Karpas-422 (cell line): Measurements from ENCODE around the gene CEMIP. TPM values are rescaled to one million over a fixed set of nuclear protein-coding genes. Genes with fewer than 3 reads are reported as not detected.
A peak's percentile ranks its signal among the peaks of the same experiment; 100 is the strongest.

Source experiments
- DNase-seq: peaks from one replicate; pipeline ENCODE4 v3.0.0-alpha.2; 2015
- H2AFZ ChIP-seq: fragments of 200-600 bp; sonication (generic); 2 replicates; pipeline ENCODE4 v1.6.1; 2014; ENCODE audit warnings: antibody characterized with exemption, low read length, mixed read lengths
- H3K27ac ChIP-seq: fragments of 200-600 bp; sonication (generic); 2 replicates; pipeline ENCODE4 v1.5.1; 2014; ENCODE audit warnings: mild to moderate bottlenecking, low read length, moderate library complexity
- H3K27me3 ChIP-seq: fragments of 200-600 bp; sonication (generic); 2 replicates; pipeline ENCODE4 v1.6.1; 2014; ENCODE audit warnings: low read length, mixed read lengths
- H3K36me3 ChIP-seq: fragments of 200-600 bp; sonication (generic); 2 replicates; pipeline ENCODE4 v1.6.1; 2014; ENCODE audit warnings: low read length, mixed read lengths; ENCODE audit not compliant: insufficient read depth
- H3K4me1 ChIP-seq: fragments of 200-600 bp; sonication (generic); 2 replicates; pipeline ENCODE4 v1.6.1; 2014; ENCODE audit warnings: mild to moderate bottlenecking, low read length, mixed read lengths
- H3K4me2 ChIP-seq: fragments of 200-600 bp; sonication (generic); 2 replicates; pipeline ENCODE4 v1.6.1; 2014; ENCODE audit warnings: low read length, low read depth, mild to moderate bottlenecking; ENCODE audit not compliant: poor library complexity, severe bottlenecking
- H3K4me3 ChIP-seq: fragments of 200-600 bp; sonication (generic); 2 replicates; pipeline ENCODE4 v1.5.1; 2014; ENCODE audit warnings: mild to moderate bottlenecking, antibody characterized with exemption, low read length, mixed read lengths
- H3K79me2 ChIP-seq: fragments of 200-600 bp; sonication (generic); 2 replicates; pipeline ENCODE4 v1.6.1; 2014; ENCODE audit warnings: mild to moderate bottlenecking, low read length, mixed read lengths
- H3K9ac ChIP-seq: fragments of 200-600 bp; sonication (generic); 2 replicates; pipeline ENCODE4 v1.6.0; 2014; ENCODE audit warnings: low read length
- H3K9me2 ChIP-seq: fragments of 200-600 bp; sonication (generic), shearing (Covaris generic); replicated peaks from 2 replicates; pipeline ENCODE4 v1.6.0; 2014; ENCODE audit warnings: mild to moderate bottlenecking, low read length, moderate library complexity; ENCODE audit not compliant: insufficient read depth
- H3K9me3 ChIP-seq: fragments of 300-700, 200-600 bp; sonication (generic); 2 replicates; pipeline ENCODE4 v1.6.1; 2014; ENCODE audit warnings: low read length, mixed read lengths
- H4K20me1 ChIP-seq: fragments of 200-600 bp; sonication (generic); 2 replicates; pipeline ENCODE4 v1.6.1; 2014; ENCODE audit warnings: mild to moderate bottlenecking, antibody characterized with exemption, low read length, low read depth; ENCODE audit not compliant: insufficient read depth
- total RNA-seq: library from RNA; depleted of rRNA; stranded (reverse); fragments of >200 nt; shearing (Covaris generic); gene quantifications from 2 replicates; pipeline ENCODE4 v1.2.3, GENCODE V29; 2014; ENCODE audit warnings: low replicate concordance

Gene CEMIP
- total RNA-seq, 1 experiment from 2014 or later = not detected

DNA sequence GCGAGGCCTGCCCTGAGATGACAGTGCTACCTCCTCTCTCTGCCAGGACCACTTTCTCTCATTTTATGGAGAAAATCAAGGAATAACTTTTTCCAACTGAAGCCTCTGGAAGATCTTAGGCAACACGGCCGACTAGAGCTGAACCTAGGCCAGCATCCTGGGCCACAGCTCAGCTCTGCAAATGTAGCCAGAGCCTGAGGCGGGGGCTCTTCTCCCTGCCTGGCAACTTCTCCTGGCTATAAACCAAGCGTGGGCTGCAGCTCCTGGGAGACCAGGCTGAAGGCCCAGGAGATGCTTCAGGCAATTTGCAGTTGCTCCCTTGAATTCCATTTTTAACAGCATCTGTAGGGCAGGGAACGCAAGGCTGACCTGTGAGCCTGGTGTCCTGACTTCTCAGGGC, 74.9 kb downstream of the CEMIP start:
- no peaks in the 10 kb centered on the region for H3K79me2 ChIP-seq
- H3K27ac ChIP-seq = no peak overlapping the region
- no peak overlapping the region for H2AFZ ChIP-seq

GRCh38 chr15:80855206-80855605, 76.0 kb downstream of the CEMIP start:
- H3K27me3 ChIP-seq = no peaks in the 10 kb centered on the region
- no peaks in the 10 kb centered on the region for H3K9me2 ChIP-seq
- H3K27ac ChIP-seq = no peak overlapping the region
- H3K4me2 ChIP-seq = no peak overlapping the region
- 0 out of 2 replicates have a peak, but pooled peaks cover 2% of the 10 kb centered on the region for H4K20me1 ChIP-seq
- no peaks in the 10 kb centered on the region for H3K9me3 ChIP-seq
- no peaks in the 10 kb centered on the region for H3K36me3 ChIP-seq
- no peak overlapping the region for H2AFZ ChIP-seq
- no peak overlapping the region for H3K4me3 ChIP-seq
- H3K4me1 ChIP-seq = no peaks in the 10 kb centered on the region
- H3K79me2 ChIP-seq = no peaks in the 10 kb centered on the region
- DNase-seq = no peak
- H3K9ac ChIP-seq = no peak overlapping the region

More for the DNA sequence above, 74.9 kb downstream of the CEMIP start:
- Histone ChIP-seq H3K36me3 (no peaks in the 10 kb centered on the region), H3K27me3 (no peaks in the 10 kb centered on the region), H3K4me1 (no peaks in the 10 kb centered on the region), H4K20me1 (0 out of 2 replicates have a peak, but pooled peaks cover 2% of the 10 kb centered on the region), H3K9me2 (no peaks in the 10 kb centered on the region), H3K9ac (no peak overlapping the region), H3K4me3 (no peak overlapping the region), H3K9me3 (no peaks in the 10 kb centered on the region), H3K4me2 (no peak overlapping the region)
- DNase-seq = no peak

- Histone ChIP-seq H3K9me3 (no peaks in the 10 kb centered on the region), H4K20me1 (no peaks in the 10 kb centered on the region), H3K27ac (no peak overlapping the region), H3K36me3 (no peaks in the 10 kb centered on the region), H3K4me2 (no peak overlapping the region), H3K4me1 (no peaks in the 10 kb centered on the region), H3K79me2 (no peaks in the 10 kb centered on the region), H3K9ac (no peak overlapping the region), H2AFZ (no peak overlapping the region), H3K9me2 (no peaks in the 10 kb centered on the region), H3K4me3 (no peak overlapping the region), H3K27me3 (no peaks in the 10 kb centered on the region)
- DNase-seq = peak; percentile 60
These were observed 77.2 kb downstream of the CEMIP start for GRCh38 chr15:80856400-80856799.

GRCh38 chr15:80856809-80857377, 77.7 kb downstream of the CEMIP start:
- DNase-seq = no peak
- no peak overlapping the region for H3K4me2 ChIP-seq

GRCh38 chr15:80861731-80862170, 82.6 kb downstream of the CEMIP start:
- no peak overlapping the region for H3K4me3 ChIP-seq
- H3K9ac ChIP-seq = no peak overlapping the region
- no peak for DNase-seq
- H4K20me1 ChIP-seq = no peaks in the 10 kb centered on the region
- no peaks in the 10 kb centered on the region for H3K9me3 ChIP-seq
- no peaks in the 10 kb centered on the region for H3K27me3 ChIP-seq
- no peak overlapping the region for H3K27ac ChIP-seq
- H3K36me3 ChIP-seq = no peaks in the 10 kb centered on the region
- H3K4me1 ChIP-seq = no peaks in the 10 kb centered on the region
- H3K4me2 ChIP-seq = no peak overlapping the region
- no peaks in the 10 kb centered on the region for H3K79me2 ChIP-seq
- H2AFZ ChIP-seq = no peak overlapping the region
- no peaks in the 10 kb centered on the region for H3K9me2 ChIP-seq

More at GRCh38 chr15:80856809-80857377, 77.7 kb downstream of the CEMIP start:
- Histone ChIP-seq H3K27me3 (no peaks in the 10 kb centered on the region), H3K36me3 (no peaks in the 10 kb centered on the region), H3K4me3 (no peak overlapping the region), H3K4me1 (no peaks in the 10 kb centered on the region), H3K9ac (no peak overlapping the region), H3K9me2 (no peaks in the 10 kb centered on the region), H2AFZ (no peak overlapping the region), H3K9me3 (no peaks in the 10 kb centered on the region), H3K27ac (no peak overlapping the region), H4K20me1 (no peaks in the 10 kb centered on the region), H3K79me2 (no peaks in the 10 kb centered on the region)

DNA sequence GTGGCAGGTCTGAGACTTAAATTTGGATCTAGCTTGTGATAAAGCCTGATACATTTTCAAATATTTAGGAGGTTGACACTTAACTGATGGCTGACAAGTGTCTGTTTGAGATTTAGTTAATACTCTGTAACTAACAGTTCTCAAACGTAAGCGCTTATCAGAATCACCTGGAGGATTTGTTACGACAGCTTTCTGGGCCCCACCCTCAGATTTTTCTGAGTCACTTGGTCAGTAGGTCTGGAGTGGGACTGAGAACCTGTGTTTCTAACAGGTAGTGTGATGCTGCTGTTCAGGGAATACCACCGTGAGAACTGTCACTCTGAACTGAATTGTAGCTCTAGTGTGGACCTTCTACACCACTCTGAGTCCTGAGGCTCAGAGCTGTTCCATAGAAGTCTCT, 85.5 kb downstream of the CEMIP start:
- Histone ChIP-seq H3K4me2 (no peak overlapping the region), H3K4me1 (no peaks in the 10 kb centered on the region), H3K36me3 (no peaks in the 10 kb centered on the region), H3K9ac (no peak overlapping the region), H3K79me2 (no peaks in the 10 kb centered on the region), H3K4me3 (no peak overlapping the region), H3K9me2 (no peaks in the 10 kb centered on the region), H3K27ac (no peak overlapping the region), H2AFZ (no peak overlapping the region), H3K9me3 (no peaks in the 10 kb centered on the region), H3K27me3 (no peaks in the 10 kb centered on the region), H4K20me1 (no peaks in the 10 kb centered on the region)
- no peak for DNase-seq

DNA sequence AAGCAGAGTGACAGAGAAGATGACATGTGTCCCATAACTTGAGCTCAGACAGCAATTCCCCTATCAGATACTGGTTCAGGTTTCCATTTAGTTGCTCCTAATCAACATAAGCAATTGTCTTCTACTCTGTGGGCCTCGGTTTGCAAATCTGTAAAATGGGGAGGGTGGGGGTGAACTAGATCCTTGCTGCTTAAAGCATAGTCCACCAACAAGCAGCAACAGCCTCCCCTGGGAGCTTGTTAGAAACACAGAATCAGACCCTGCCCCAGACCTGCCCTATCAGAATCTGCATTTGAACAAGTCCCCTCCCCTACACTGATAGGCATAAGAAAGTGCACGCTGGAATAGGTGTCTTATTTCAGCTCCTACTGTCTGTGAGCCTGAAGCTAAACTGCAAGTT, 87.8 kb downstream of the CEMIP start:
- Histone ChIP-seq H3K4me3 (no peak overlapping the region), H3K9me2 (no peaks in the 10 kb centered on the region), H4K20me1 (no peaks in the 10 kb centered on the region), H3K27ac (no peak overlapping the region), H3K4me2 (no peak overlapping the region), H3K9ac (no peak overlapping the region), H3K9me3 (no peaks in the 10 kb centered on the region), H3K4me1 (no peaks in the 10 kb centered on the region), H3K79me2 (no peaks in the 10 kb centered on the region), H3K36me3 (no peaks in the 10 kb centered on the region), H2AFZ (no peak overlapping the region), H3K27me3 (no peaks in the 10 kb centered on the region)
- DNase-seq = no peak

DNA sequence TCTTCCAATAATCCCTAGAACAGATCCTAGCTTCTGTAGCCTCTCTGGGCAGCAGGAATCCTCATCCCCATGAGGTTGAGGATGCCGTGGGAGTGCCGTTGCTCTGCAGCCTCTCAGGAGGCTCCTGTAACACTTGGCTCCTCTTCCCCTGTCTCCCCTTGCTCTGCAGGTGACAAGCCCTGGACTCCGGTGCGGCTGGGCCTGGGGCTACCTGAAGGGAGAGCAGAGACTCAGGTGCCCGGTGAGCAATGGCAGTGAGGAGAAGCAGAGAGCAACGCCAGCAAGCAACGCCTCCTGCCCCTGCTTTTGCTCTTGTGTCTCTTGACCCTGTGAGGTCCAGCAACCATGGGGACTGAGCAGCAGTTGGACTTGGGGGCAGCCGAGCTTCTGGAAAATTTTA, 91.2 kb downstream of the CEMIP start:
- no peaks in the 10 kb centered on the region for H3K36me3 ChIP-seq
- no peaks in the 10 kb centered on the region for H3K9me3 ChIP-seq
- H3K79me2 ChIP-seq = no peaks in the 10 kb centered on the region
- no peaks in the 10 kb centered on the region for H3K9me2 ChIP-seq
- H3K27ac ChIP-seq = no peak overlapping the region
- no peak overlapping the region for H3K9ac ChIP-seq
- no peak overlapping the region for H3K4me3 ChIP-seq
- H4K20me1 ChIP-seq = no peaks in the 10 kb centered on the region
- H3K4me1 ChIP-seq = no peaks in the 10 kb centered on the region
- no peaks in the 10 kb centered on the region for H3K27me3 ChIP-seq
- H3K4me2 ChIP-seq = no peak overlapping the region
- no peak overlapping the region for H2AFZ ChIP-seq
- DNase-seq = no peak
